Central memory CD8-positive, alpha-beta T cell (primary cell): ENCODE results near the gene GDAP1L1.

Experiments
- ATAC-seq: fragments of 150-1000 bp; cut with Tn5 transposase; replicated peaks from 2 replicates; pipeline ENCODE4 v1.10.0; 2022; ENCODE audit warnings: mild to moderate bottlenecking, moderate FRiP score, moderate number of reproducible peaks; ENCODE audit not compliant: poor library complexity, severe bottlenecking; ENCODE audit errors: extremely low read depth
- DNase-seq, 2 donors: peaks; one replicate each; pipeline ENCODE4 v3.0.0; 2021; ENCODE audit warnings: low spot score in 2 of 2
- H3K27ac Mint-ChIP-seq: one replicate; pipeline ENCODE4 v1.8.0; 2022; ENCODE audit warnings: low read depth, mild to moderate bottlenecking, moderate library complexity, mixed read lengths
- H3K27me3 Mint-ChIP-seq: one replicate; pipeline ENCODE4 v1.8.0; 2022; ENCODE audit warnings: mixed read lengths
- H3K36me3 Mint-ChIP-seq: one replicate; pipeline ENCODE4 v1.8.0; 2022; ENCODE audit warnings: mild to moderate bottlenecking, moderate library complexity, mixed read lengths; ENCODE audit not compliant: insufficient read depth
- H3K4me1 Mint-ChIP-seq: one replicate; pipeline ENCODE4 v1.8.0; 2022; ENCODE audit warnings: mixed read lengths
- H3K4me3 Mint-ChIP-seq: one replicate; pipeline ENCODE4 v1.8.0; 2022; ENCODE audit warnings: mild to moderate bottlenecking, moderate library complexity, mixed read lengths
- H3K9me3 Mint-ChIP-seq: one replicate; pipeline ENCODE4 v1.8.0; 2022; ENCODE audit warnings: mixed read lengths

The GDAP1L1 gene

GRCh38 chr20:44247131-44247571 lies at the start of gene GDAP1L1:
Gene GDAP1L1 (plus strand): TSS chr20:44247308. CDS start chr20:44247335, 27 bp downstream.
- ATAC-seq (no peak), DNase-seq (no peak)
- Mint-ChIP-seq H3K4me1 (peaks cover 6% of the 10 kb centered on the region), H3K9me3 (no peaks in the 10 kb centered on the region), H3K27me3 (peaks cover 35% of the 10 kb centered on the region), H3K27ac (no peak within 1 kb of the TSS), H3K36me3 (no peaks in the 10 kb centered on the region), H3K4me3 (peak within 1 kb of the TSS; percentile 31)

- Mint-ChIP-seq H3K9me3 (no peaks in the 10 kb centered on the region), H3K36me3 (peaks cover 65% of the 10 kb centered on the region), H3K4me1 (peaks cover 46% of the 10 kb centered on the region), H3K27me3 (no peaks in the 10 kb centered on the region), H3K4me3 (no peak overlapping the region), H3K27ac (no peak overlapping the region)
- no peak for DNase-seq
- peak; percentile 79 for ATAC-seq
Measured at GRCh38 chr20:44198872-44199271, 48.2 kb upstream of the GDAP1L1 start.

GRCh38 chr20:44199877-44200276 lies 47.2 kb upstream of the GDAP1L1 start:
- H3K4me1 Mint-ChIP-seq: peaks cover 47% of the 10 kb centered on the region

GRCh38 chr20:44200371-44200770 lies 46.7 kb upstream of the GDAP1L1 start:
- no peak for ATAC-seq
- no peak overlapping the region for H3K27ac Mint-ChIP-seq

More at GRCh38 chr20:44199877-44200276, 47.2 kb upstream of the GDAP1L1 start:
- Mint-ChIP-seq H3K9me3 (no peaks in the 10 kb centered on the region), H3K4me3 (no peak overlapping the region), H3K36me3 (peaks cover 72% of the 10 kb centered on the region), H3K27ac (no peak overlapping the region), H3K27me3 (no peaks in the 10 kb centered on the region)
- ATAC-seq: no peak
- DNase-seq: no peak

GRCh38 chr20:44200983-44201382 lies 46.1 kb upstream of the GDAP1L1 start:
- Mint-ChIP-seq H3K4me1 (peaks cover 47% of the 10 kb centered on the region), H3K4me3 (no peak overlapping the region), H3K27ac (no peak overlapping the region), H3K36me3 (peaks cover 75% of the 10 kb centered on the region), H3K27me3 (no peaks in the 10 kb centered on the region), H3K9me3 (no peaks in the 10 kb centered on the region)
- DNase-seq: no peak
- ATAC-seq: no peak

More at GRCh38 chr20:44200371-44200770, 46.7 kb upstream of the GDAP1L1 start:
- H3K4me3 Mint-ChIP-seq: no peak overlapping the region
- peaks cover 47% of the 10 kb centered on the region for H3K4me1 Mint-ChIP-seq
- no peaks in the 10 kb centered on the region for H3K27me3 Mint-ChIP-seq
- H3K36me3 Mint-ChIP-seq: peaks cover 75% of the 10 kb centered on the region
- DNase-seq: no peak
- no peaks in the 10 kb centered on the region for H3K9me3 Mint-ChIP-seq

GRCh38 chr20:44203161-44203560 lies 43.9 kb upstream of the GDAP1L1 start:
- H3K27ac Mint-ChIP-seq: peak overlapping the region; percentile 59
- ATAC-seq: no peak
- no peak for DNase-seq

GRCh38 chr20:44204156-44204831 lies 42.8 kb upstream of the GDAP1L1 start:
- Mint-ChIP-seq H3K4me1 (peaks cover 61% of the 10 kb centered on the region), H3K27me3 (no peaks in the 10 kb centered on the region), H3K27ac (no peak overlapping the region)

More at GRCh38 chr20:44203161-44203560, 43.9 kb upstream of the GDAP1L1 start:
- Mint-ChIP-seq H3K9me3 (no peaks in the 10 kb centered on the region), H3K36me3 (peaks cover 62% of the 10 kb centered on the region), H3K4me1 (peaks cover 59% of the 10 kb centered on the region), H3K4me3 (no peak overlapping the region), H3K27me3 (no peaks in the 10 kb centered on the region)

GRCh38 chr20:44204832-44205215 lies 42.3 kb upstream of the GDAP1L1 start:
- peaks cover 54% of the 10 kb centered on the region for H3K36me3 Mint-ChIP-seq
- DNase-seq: no peak
- H3K4me1 Mint-ChIP-seq: peaks cover 61% of the 10 kb centered on the region
- no peak overlapping the region for H3K4me3 Mint-ChIP-seq
- ATAC-seq: no peak
- no peaks in the 10 kb centered on the region for H3K9me3 Mint-ChIP-seq
- no peak overlapping the region for H3K27ac Mint-ChIP-seq
- no peaks in the 10 kb centered on the region for H3K27me3 Mint-ChIP-seq

More at GRCh38 chr20:44204156-44204831, 42.8 kb upstream of the GDAP1L1 start:
- DNase-seq (no peak), ATAC-seq (no peak)
- Mint-ChIP-seq H3K4me3 (no peak overlapping the region), H3K36me3 (peaks cover 58% of the 10 kb centered on the region), H3K9me3 (no peaks in the 10 kb centered on the region)

GRCh38 chr20:44206132-44206531 lies 41.0 kb upstream of the GDAP1L1 start:
- H3K27me3 Mint-ChIP-seq: no peaks in the 10 kb centered on the region
- no peaks in the 10 kb centered on the region for H3K9me3 Mint-ChIP-seq
- peaks cover 58% of the 10 kb centered on the region for H3K36me3 Mint-ChIP-seq
- ATAC-seq (no peak), DNase-seq (no peak)
- H3K27ac Mint-ChIP-seq: peak overlapping the region; percentile 41
- H3K4me3 Mint-ChIP-seq: no peak overlapping the region
- peaks cover 56% of the 10 kb centered on the region for H3K4me1 Mint-ChIP-seq

- no peak overlapping the region for H3K4me3 Mint-ChIP-seq
- peaks cover 50% of the 10 kb centered on the region for H3K36me3 Mint-ChIP-seq
- no peak for ATAC-seq
- no peaks in the 10 kb centered on the region for H3K27me3 Mint-ChIP-seq
- DNase-seq: no peak
- H3K4me1 Mint-ChIP-seq: peaks cover 55% of the 10 kb centered on the region
- H3K27ac Mint-ChIP-seq: peak overlapping the region; percentile 59
- no peaks in the 10 kb centered on the region for H3K9me3 Mint-ChIP-seq
Measured at GRCh38 chr20:44207126-44207723, 39.9 kb upstream of the GDAP1L1 start.

- peak overlapping the region; percentile 59 for H3K27ac Mint-ChIP-seq
- no peaks in the 10 kb centered on the region for H3K27me3 Mint-ChIP-seq
- H3K36me3 Mint-ChIP-seq: peaks cover 42% of the 10 kb centered on the region
- ATAC-seq (no peak), DNase-seq (no peak)
- no peaks in the 10 kb centered on the region for H3K9me3 Mint-ChIP-seq
- peak overlapping the region; percentile 96 for H3K4me3 Mint-ChIP-seq
- H3K4me1 Mint-ChIP-seq: peaks cover 51% of the 10 kb centered on the region
Measured at GRCh38 chr20:44208165-44208564, 38.9 kb upstream of the GDAP1L1 start.

- Mint-ChIP-seq H3K4me3 (peak overlapping the region; percentile 96), H3K27ac (peak overlapping the region; percentile 100), H3K27me3 (no peaks in the 10 kb centered on the region), H3K9me3 (no peaks in the 10 kb centered on the region), H3K36me3 (peaks cover 37% of the 10 kb centered on the region), H3K4me1 (peaks cover 45% of the 10 kb centered on the region)
- DNase-seq: no peak
- no peak for ATAC-seq
Measured at GRCh38 chr20:44208770-44209169, 38.3 kb upstream of the GDAP1L1 start.
